HG03039 (cell line): ENCODE data around the gene NGFR.
"Not testable (repeated sequence)": the region's sequence is repeated elsewhere in the genome, so short reads cannot be mapped to it uniquely, and the experiment has no call there.

Experiments
- ATAC-seq: cut with Tn5 transposase; IDR thresholded peaks from one replicate; pipeline ENCODE4 v1.9.1; 2021; ENCODE audit warnings: mild to moderate bottlenecking, moderate library complexity; ENCODE audit not compliant: unreplicated experiment

The NGFR gene

GRCh38 chr17:49545007-49545660 is 50.0 kb downstream of the NGFR start:
- ATAC-seq: no peak

GRCh38 chr17:49545806-49546545 is 50.9 kb downstream of the NGFR start:
- no peak for ATAC-seq

GRCh38 chr17:49546546-49547535 is 51.7 kb downstream of the NGFR start:
- no peak for ATAC-seq

GRCh38 chr17:49547566-49547965 is 52.5 kb downstream of the NGFR start:
- no peak for ATAC-seq

DNA sequence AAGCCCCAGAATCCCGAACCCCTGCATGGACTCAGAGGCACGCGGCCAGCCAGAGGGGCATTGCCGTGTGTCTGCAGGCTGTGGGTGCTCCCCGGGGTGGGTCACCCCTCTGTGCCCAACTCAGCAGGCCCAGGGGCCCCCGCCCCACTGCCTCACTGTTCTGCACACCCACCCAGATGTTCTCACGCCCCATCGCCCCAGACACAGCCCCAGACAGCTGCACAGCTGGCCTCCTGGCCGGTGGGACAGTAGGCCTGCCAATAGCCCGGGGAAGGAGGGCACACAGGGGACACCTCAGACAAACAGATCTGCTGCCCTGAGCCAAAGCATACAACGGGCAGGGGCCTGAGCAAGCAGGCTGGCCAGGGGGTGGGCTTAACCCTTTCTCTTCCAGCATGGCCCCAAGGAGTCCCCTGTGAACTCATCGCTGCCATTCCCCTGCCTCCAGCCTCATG is 53.0 kb downstream of the NGFR start:
- no peak for ATAC-seq

GRCh38 chr17:49548506-49549310 is 53.6 kb downstream of the NGFR start:
- ATAC-seq: no peak

GRCh38 chr17:49549311-49549605 is 54.2 kb downstream of the NGFR start:
- no peak for ATAC-seq

DNA sequence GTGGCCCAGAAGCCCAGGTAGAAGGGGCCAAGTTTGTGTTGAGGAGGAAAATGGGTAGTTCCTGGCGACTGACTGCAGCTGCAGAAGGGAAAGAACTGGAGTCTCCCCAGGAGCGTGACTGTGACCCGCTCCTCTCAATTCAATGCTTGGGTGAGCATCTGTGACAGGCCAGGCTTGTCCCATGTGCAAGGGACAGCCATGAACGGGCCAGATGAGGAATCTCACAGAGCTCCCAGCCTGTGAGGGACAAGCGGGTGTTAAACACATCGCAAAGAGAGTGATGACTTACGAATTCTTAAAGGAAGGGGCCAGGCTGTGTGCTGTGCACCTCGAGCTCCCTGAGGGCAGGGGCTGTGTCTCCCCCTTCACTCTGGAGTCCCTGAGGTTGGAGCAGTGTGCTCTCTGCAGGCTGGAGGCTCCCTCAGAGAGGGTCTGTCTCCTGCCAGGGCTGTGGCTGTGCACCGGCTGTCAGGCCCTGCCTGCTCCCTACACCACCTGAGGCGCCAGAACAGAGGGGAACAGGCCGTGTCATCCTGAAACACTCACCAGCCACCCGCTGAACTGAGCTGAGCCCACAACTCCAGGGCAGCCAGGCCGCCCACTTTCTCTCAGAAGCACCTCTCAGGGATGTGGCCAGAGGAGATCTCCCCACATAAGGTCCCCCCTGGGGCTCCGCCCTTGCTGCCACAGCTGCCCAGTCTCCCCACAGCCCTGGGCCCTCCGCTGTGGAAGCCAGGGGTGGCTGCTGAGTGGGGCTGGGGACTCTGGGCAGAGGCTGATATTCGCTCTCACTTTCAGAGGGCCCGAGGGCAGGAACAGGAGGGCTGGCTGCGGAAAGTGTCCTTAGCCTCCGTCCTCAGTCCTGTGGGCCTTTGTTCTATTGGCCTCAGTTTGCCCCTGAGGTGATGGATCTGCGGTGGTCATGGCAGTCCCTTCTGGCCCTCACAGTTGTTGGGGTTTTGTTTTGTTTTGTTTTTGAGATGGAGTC is 54.9 kb downstream of the NGFR start:
- ATAC-seq: no peak

DNA sequence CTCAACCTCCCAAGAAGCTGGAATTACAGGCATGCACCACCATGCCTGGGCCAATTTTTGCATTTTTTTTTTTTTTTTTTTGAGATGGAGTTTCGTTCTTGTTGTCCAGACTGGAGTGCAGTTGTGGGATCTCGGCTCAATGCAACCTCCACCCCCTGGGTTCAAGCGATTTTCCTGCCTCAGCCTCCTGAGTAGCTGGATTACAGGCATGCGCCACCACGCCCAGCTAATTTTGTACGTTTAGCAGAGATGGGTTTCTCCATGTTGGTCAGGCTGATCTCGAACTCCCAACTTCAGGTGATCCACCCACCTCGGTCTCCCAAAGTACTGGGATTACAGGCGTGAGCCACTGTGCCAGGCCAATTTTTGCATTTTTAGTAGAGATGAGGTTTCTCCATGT is 55.7 kb downstream of the NGFR start:
- not testable (repeated sequence) for ATAC-seq

DNA sequence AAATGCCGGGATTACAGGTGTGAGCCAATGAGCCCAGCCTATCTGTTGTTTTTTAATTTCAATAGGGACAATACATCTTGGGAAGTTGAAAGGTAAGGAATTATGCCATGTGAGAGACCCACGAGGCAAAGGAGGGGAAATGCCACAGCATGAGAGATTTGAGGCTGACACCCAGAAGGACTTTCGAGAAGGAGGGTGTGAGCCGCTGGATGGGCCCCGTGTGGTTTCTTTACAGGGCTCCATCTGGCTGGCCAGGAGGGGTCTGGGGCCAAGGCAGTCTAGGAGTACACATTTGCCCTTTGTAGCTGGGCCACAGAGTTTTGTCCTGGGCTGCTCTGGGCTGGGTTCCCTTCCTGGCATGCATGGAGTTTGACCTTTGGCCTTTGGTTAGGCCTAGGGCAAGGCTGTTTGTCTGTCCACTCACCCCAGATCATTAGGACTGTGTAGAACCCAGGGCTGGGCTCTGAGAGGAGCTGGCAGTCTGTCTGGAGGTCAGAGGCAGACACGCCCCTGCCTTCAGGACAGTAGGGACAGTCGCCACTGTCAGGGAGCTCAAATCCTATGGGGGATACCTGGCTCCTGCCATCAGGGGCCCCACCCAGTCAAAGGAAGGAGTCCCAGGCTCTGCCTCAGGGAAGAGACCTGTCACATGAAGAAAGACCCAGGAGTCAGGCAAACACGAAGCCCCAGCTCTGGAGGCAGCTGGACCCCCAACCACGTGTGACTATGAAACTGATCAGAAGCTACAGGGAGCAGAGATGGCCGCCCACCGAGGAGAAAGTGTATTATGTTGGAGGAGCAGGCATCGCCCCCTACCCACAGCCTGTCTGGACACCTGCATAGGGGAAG is 56.4 kb downstream of the NGFR start:
- no peak for ATAC-seq

GRCh38 chr17:49552070-49552751 is 57.1 kb downstream of the NGFR start:
- no peak for ATAC-seq

- no peak for ATAC-seq
Measured at GRCh38 chr17:49553676-49554335, 58.7 kb downstream of the NGFR start.

GRCh38 chr17:49554694-49555494 is 59.8 kb downstream of the NGFR start:
- no peak for ATAC-seq

GRCh38 chr17:49555495-49556222 is 60.6 kb downstream of the NGFR start:
- no peak for ATAC-seq

DNA sequence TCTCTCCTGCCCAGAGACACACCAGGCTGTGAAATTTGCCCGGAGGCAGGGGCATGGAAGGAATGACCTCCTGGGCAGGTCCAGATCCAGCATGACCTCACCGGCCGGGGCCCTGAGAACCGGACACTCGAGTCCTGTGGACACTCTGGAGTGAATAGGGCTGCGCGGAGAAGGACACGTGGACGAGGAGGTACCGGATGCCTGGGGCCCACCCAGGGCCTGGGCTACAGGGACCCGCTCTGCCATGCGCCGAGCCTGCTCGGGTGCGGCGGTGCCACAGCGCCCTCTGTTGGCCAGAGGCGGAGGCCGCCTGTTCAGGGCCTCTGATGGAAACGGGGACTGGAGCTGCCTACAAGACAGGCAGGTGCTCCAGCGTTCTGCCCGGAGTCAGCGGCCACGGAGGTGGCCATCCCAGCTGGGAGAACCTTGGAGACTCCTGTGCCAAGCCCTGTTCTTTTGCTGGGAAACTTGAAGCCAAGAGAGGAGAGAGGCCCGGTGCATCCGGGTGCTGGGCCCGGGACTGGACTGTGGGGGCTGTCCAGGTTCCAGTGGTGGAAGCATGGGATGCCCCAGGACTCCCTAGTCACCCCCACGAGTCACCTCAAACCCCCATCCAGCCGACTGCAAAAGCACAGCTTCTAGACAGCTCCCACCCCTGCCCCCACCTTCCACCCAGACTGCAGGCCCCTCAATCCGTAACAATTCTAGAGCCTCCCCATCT is 61.3 kb downstream of the NGFR start:
- ATAC-seq: no peak
